Brain microvascular endothelial cell (primary cell): Measurements from ENCODE around the gene KCNIP3.

Source experiments
- DNase-seq: peaks from one replicate; pipeline ENCODE4 v3.0.0-alpha.2; 2020
- H3K27ac ChIP-seq: fragments of 250-450 bp; sonication (Bioruptor Pico); 2 replicates; pipeline ENCODE4 v1.5.1; 2020; ENCODE audit warnings: mild to moderate bottlenecking, moderate library complexity
- H3K27me3 ChIP-seq: fragments of 250-450 bp; sonication (Bioruptor Pico); replicated peaks from 2 replicates; pipeline ENCODE4 v1.5.1; 2020; ENCODE audit warnings: mild to moderate bottlenecking
- H3K36me3 ChIP-seq: fragments of 250-450 bp; sonication (Bioruptor Pico); replicated peaks from 2 replicates; pipeline ENCODE4 v1.5.1; 2020; ENCODE audit warnings: mild to moderate bottlenecking
- H3K4me3 ChIP-seq: 2 replicates; pipeline ENCODE4 v1.5.1; 2011; ENCODE audit warnings: low read depth, mild to moderate bottlenecking, control low read depth, low read length, moderate library complexity
- CTCF ChIP-seq: IDR thresholded peaks from 2 replicates; pipeline ENCODE4 v1.5.1; 2011; ENCODE audit warnings: low read depth, mild to moderate bottlenecking, moderate library complexity, low read length, control low read depth, inconsistent platforms; ENCODE audit errors: missing control alignments
- in situ Hi-C: cut with HindIII; loops from 2 replicates; pipeline ENCODE4 v1.10.0; 2017; ENCODE audit warnings: low sequenced_read_pairs, low pct_ligation_motif_present

Gene KCNIP3

GRCh38 chr2:95294579-95295250 is 2.4 kb upstream of the KCNIP3 start:
- Histone ChIP-seq H3K27me3 (no peaks in the 10 kb centered on the region), H3K36me3 (no peaks in the 10 kb centered on the region), H3K4me3 (no peak overlapping the region), H3K27ac (no peak overlapping the region)
- TF ChIP-seq CTCF, result no peak
- in situ Hi-C loops, result no loop called here
- DNase-seq, result no peak

GRCh38 chr2:95295376-95295775 is 1.8 kb upstream of the KCNIP3 start:
- Histone ChIP-seq H3K4me3 (no peak overlapping the region), H3K27me3 (no peaks in the 10 kb centered on the region), H3K36me3 (no peaks in the 10 kb centered on the region), H3K27ac (no peak overlapping the region)
- no peak for TF ChIP-seq CTCF
- no peak for DNase-seq
- in situ Hi-C loops, result no loop called here

GRCh38 chr2:95296011-95296410 is 1.1 kb upstream of the KCNIP3 start:
- in situ Hi-C loops, result no loop called here
- Histone ChIP-seq H3K4me3 (no peak overlapping the region), H3K27me3 (no peaks in the 10 kb centered on the region), H3K36me3 (no peaks in the 10 kb centered on the region), H3K27ac (no peak overlapping the region)
- TF ChIP-seq CTCF, result no peak
- DNase-seq, result no peak

- Histone ChIP-seq H3K4me3 (no peak overlapping the region), H3K27me3 (no peaks in the 10 kb centered on the region), H3K27ac (no peak overlapping the region), H3K36me3 (no peaks in the 10 kb centered on the region)
- in situ Hi-C loops, result no loop called here
- no peak for TF ChIP-seq CTCF
- DNase-seq, result no peak
These were observed 670 bp downstream of the KCNIP3 start for GRCh38 chr2:95297639-95298395.

- H3K27me3 ChIP-seq, result no peaks in the 10 kb centered on the region
- no peak overlapping the region for H3K4me3 ChIP-seq
- DNase-seq, result no peak
- no peaks in the 10 kb centered on the region for H3K36me3 ChIP-seq
- no peak for TF ChIP-seq CTCF
- no peak overlapping the region for H3K27ac ChIP-seq
- in situ Hi-C loops, result no loop called here
These were observed 1.5 kb downstream of the KCNIP3 start for GRCh38 chr2:95298486-95299111.
